ENCODE results near the gene RPL36. TPM values are rescaled to one million over a fixed set of nuclear protein-coding genes. Genes with fewer than 3 reads are reported as not detected.

Gene RPL36
- total and polyA plus RNA-seq, 9 of the 15 experiments (the other 6 are each of a cell fraction or from before 2014, with no cell fraction given): 350 to 3,412 (median 1,507) TPM

- BruUV-seq (replicated peaks): no TSS peak
- Histone ChIP-seq H3K9me3 (replicated peaks; ENCODE audit: control insufficient read depth, insufficient read depth, low read depth, low read length) (no peaks in the 10 kb centered on the region), H4K20me1 (replicated peaks; ENCODE audit: control insufficient read depth, insufficient read depth, low read length) (peaks cover 41% of the 10 kb centered on the region), H3K27me3 (ENCODE audit: control insufficient read depth in 2 of 2, insufficient read depth in 2 of 2, low read length in 2 of 2) (no peaks in the 10 kb centered on the region), H3K27ac (ENCODE audit: extremely low read depth, low read depth, low read length) (no peak overlapping the region), H3K9ac (ENCODE audit: insufficient read depth in 1 of 2, low read depth in 2 of 2, low read length in 2 of 2) (peak overlapping the region in 1 of 2 experiments; percentile 52; a peak in 1 of 4 replicates), H3K4me2 (ENCODE audit: insufficient read depth, low read length) (no peak overlapping the region), H3K9me1 (ENCODE audit: control insufficient read depth, insufficient read depth, low read length) (peaks cover 6% of the 10 kb centered on the region), H3K4me1 (replicated peaks in 1 of 2; ENCODE audit: control insufficient read depth in 2 of 2, insufficient read depth in 2 of 2, low read length in 2 of 2) (peaks cover 0 to 58% of the 10 kb centered on the region in 2 experiments; a peak in 2 of 5 replicates), H3K4me3 (no peak overlapping the region), H2AFZ (ENCODE audit: low read depth, low read length) (no peak overlapping the region), H3K79me2 (ENCODE audit: control insufficient read depth, insufficient read depth, low read length) (peaks cover 43% of the 10 kb centered on the region), H3K36me3 (ENCODE audit: control insufficient read depth, insufficient read depth, low read length) (peaks cover 83% of the 10 kb centered on the region; the same call in 2 of the 3 replicates)
- ChIA-PET CTCF (ENCODE audit: low intra/inter-chr PET ratio) (no interaction called here), POLR2A (interaction anchor here (0.7 to 2.7 kb wide), 4 partner anchors 8 to 21 kb away, joined by 4 to 34 read pairs (median 4); partner anchors contain the start of gene RPL36)
- ATAC-seq (peak; percentile 17), FAIRE-seq (no peak), DNase-seq (ENCODE audit: extremely low read depth in 1 of 4, low spot score in 3 of 4) (no peak)
- WGBS (ENCODE audit: insufficient coverage, low coverage, missing lambda C conversion rate): 89% methylated on average over 22 of the region's 30 CpGs
- TF ChIP-seq TBL1XR1 (IDR thresholded peaks at IDR 0.05; ENCODE audit: low read length in 2 of 2) (no peak), RBFOX2 (IDR thresholded peaks at IDR 0.05; ENCODE audit: low read depth, low read length) (peak; percentile 5; the same call in 1 of the 2 replicates), FOXA3 (CRISPR knock-in tag; conservative IDR thresholded peaks at IDR 0.05 in 1 of 2, IDR thresholded peaks at IDR 0.05 in 1 of 2) (no peak), THRAP3 (IDR thresholded peaks at IDR 0.05; ENCODE audit: borderline replicate concordance) (no peak), GATAD2B (IDR thresholded peaks at IDR 0.05; ENCODE audit: borderline replicate concordance) (no peak), POLR2G (IDR thresholded peaks at IDR 0.05; ENCODE audit: low read depth, low read length) (peak; percentile 68; the same call in 1 of the 2 replicates), ZBTB33 (CRISPR knock-in tag; IDR thresholded peaks at IDR 0.05) (peak; percentile 9; the same call in 1 of the 2 replicates), ZNF778 (CRISPR knock-in tag; IDR thresholded peaks at IDR 0.05) (no peak), ZNF766 (CRISPR knock-in tag; conservative IDR thresholded peaks at IDR 0.05) (no peak), U2AF2 (optimal IDR thresholded peaks at IDR 0.05; ENCODE audit: low read depth, low read length) (no peak), HSF4 (CRISPR knock-in tag; IDR thresholded peaks at IDR 0.05; ENCODE audit: borderline replicate concordance) (no peak), JUN (IDR thresholded peaks at IDR 0.05; ENCODE audit: borderline replicate concordance, low read depth, low read length) (no peak), JUN (CRISPR knock-in tag; IDR thresholded peaks at IDR 0.05; ENCODE audit: borderline replicate concordance) (no peak), POLR2AphosphoS2 (IDR thresholded peaks at IDR 0.05; ENCODE audit: low read length) (peak; percentile 22; the same call in 1 of the 2 replicates), XRCC3 (IDR thresholded peaks at IDR 0.05) (no peak)
- TF ChIP-seq, protein P1, sequence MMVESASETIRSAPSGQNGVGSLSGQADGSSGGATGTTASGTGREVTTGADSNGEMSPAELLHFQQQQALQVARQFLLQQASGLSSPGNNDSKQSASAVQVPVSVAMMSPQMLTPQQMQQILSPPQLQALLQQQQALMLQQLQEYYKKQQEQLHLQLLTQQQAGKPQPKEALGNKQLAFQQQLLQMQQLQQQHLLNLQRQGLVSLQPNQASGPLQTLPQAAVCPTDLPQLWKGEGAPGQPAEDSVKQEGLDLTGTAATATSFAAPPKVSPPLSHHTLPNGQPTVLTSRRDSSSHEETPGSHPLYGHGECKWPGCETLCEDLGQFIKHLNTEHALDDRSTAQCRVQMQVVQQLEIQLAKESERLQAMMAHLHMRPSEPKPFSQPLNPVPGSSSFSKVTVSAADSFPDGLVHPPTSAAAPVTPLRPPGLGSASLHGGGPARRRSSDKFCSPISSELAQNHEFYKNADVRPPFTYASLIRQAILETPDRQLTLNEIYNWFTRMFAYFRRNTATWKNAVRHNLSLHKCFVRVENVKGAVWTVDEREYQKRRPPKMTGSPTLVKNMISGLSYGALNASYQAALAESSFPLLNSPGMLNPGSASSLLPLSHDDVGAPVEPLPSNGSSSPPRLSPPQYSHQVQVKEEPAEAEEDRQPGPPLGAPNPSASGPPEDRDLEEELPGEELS (CRISPR knock-in tag; IDR thresholded peaks at IDR 0.05; ENCODE audit: borderline replicate concordance): no peak
- intact Hi-C loops (cut with micrococcal nuclease) (no loop called here), in situ Hi-C loops (cut with MboI) (no loop called here)
These were observed 8.0 kb downstream of the RPL36 start for GRCh38 chr19:5697890-5698634.

Measured in K562 (cell line).